Mammary epithelial cell (primary cell): ENCODE measurements around the gene XYLT1.

Source experiments
- EZH2 ChIP-seq: IDR thresholded peaks from 2 replicates; pipeline ENCODE4 v1.6.1; 2012; ENCODE audit warnings: low read length, inconsistent platforms, borderline replicate concordance
- TF ChIP-seq, protein P1 (sequence below), 2 donors: IDR thresholded peaks in 1 of 2; conservative IDR thresholded peaks in 1 of 2; 2 replicates each; pipeline ENCODE4 v1.5.1; 2011 to 2012; ENCODE audit warnings: inconsistent platforms in 2 of 2, low read length in 2 of 2, mild to moderate bottlenecking in 2 of 2, control low read depth in 1 of 2, low read depth in 1 of 2; ENCODE audit not compliant: insufficient read depth in 1 of 2; ENCODE audit errors: extremely low read depth in 1 of 2

DNA sequence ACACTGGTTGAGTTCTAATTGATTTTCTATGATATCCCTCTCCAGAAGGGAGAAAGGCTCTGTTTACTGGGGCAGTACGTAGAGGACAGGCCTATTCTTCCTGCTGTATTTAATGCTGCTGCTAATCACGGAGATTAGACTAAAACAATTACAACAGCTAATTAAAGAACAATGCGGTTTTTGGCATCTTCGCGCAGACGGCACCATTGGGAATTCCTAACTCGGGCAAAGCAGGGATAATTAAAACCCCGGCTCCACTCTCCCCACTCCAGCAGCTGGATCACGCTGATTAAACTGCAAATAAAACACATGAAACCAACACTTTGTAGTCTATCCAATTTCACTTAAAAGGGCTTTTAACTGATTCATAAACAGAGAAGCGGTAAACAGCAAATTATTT is 147.6 kb downstream of the XYLT1 start:
- TF ChIP-seq, protein P1, sequence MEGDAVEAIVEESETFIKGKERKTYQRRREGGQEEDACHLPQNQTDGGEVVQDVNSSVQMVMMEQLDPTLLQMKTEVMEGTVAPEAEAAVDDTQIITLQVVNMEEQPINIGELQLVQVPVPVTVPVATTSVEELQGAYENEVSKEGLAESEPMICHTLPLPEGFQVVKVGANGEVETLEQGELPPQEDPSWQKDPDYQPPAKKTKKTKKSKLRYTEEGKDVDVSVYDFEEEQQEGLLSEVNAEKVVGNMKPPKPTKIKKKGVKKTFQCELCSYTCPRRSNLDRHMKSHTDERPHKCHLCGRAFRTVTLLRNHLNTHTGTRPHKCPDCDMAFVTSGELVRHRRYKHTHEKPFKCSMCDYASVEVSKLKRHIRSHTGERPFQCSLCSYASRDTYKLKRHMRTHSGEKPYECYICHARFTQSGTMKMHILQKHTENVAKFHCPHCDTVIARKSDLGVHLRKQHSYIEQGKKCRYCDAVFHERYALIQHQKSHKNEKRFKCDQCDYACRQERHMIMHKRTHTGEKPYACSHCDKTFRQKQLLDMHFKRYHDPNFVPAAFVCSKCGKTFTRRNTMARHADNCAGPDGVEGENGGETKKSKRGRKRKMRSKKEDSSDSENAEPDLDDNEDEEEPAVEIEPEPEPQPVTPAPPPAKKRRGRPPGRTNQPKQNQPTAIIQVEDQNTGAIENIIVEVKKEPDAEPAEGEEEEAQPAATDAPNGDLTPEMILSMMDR (conservative IDR thresholded peaks at IDR 0.05 in 1 of 2, IDR thresholded peaks at IDR 0.05 in 1 of 2; ENCODE audit: extremely low read depth in 1 of 2, insufficient read depth in 1 of 2, low read depth in 1 of 2, low read length in 2 of 2), result no peak
- TF ChIP-seq EZH2, result no peak
